Stimulated activated effector memory CD8-positive, alpha-beta T cell treated with anti-CD3 and anti-CD28 coated beads, Interleukin-12 subunit alpha, Interleukin-12 subunit beta, amount 100 ng/mL, for 72 hours (primary cell): ENCODE data around the gene USP5.
"Not testable (repeated sequence)": the region's sequence is repeated elsewhere in the genome, so short reads cannot be mapped to it uniquely, and the experiment has no call there.

Experiments used
- ATAC-seq: fragments of 150-1000 bp; cut with Tn5 transposase; 2 replicates; pipeline ENCODE4 v1.10.0; 2021
- DNase-seq, 2 donors: peaks; one replicate each; pipeline ENCODE4 v3.0.0; 2021 to 2022; ENCODE audit warnings: low spot score in 2 of 2
- H3K27ac Mint-ChIP-seq: one replicate; pipeline ENCODE4 v1.8.0; 2022; ENCODE audit warnings: mild to moderate bottlenecking, mixed read lengths
- H3K36me3 Mint-ChIP-seq: one replicate; pipeline ENCODE4 v1.8.0; 2022; ENCODE audit warnings: mild to moderate bottlenecking, mixed read lengths
- H3K4me1 Mint-ChIP-seq: one replicate; pipeline ENCODE4 v1.8.0; 2022; ENCODE audit warnings: mixed read lengths
- H3K4me3 Mint-ChIP-seq: one replicate; pipeline ENCODE4 v1.8.0; 2022; ENCODE audit warnings: mild to moderate bottlenecking, mixed read lengths
- H3K9me3 Mint-ChIP-seq: one replicate; pipeline ENCODE4 v1.8.0; 2022; ENCODE audit warnings: mixed read lengths

The USP5 gene

DNA sequence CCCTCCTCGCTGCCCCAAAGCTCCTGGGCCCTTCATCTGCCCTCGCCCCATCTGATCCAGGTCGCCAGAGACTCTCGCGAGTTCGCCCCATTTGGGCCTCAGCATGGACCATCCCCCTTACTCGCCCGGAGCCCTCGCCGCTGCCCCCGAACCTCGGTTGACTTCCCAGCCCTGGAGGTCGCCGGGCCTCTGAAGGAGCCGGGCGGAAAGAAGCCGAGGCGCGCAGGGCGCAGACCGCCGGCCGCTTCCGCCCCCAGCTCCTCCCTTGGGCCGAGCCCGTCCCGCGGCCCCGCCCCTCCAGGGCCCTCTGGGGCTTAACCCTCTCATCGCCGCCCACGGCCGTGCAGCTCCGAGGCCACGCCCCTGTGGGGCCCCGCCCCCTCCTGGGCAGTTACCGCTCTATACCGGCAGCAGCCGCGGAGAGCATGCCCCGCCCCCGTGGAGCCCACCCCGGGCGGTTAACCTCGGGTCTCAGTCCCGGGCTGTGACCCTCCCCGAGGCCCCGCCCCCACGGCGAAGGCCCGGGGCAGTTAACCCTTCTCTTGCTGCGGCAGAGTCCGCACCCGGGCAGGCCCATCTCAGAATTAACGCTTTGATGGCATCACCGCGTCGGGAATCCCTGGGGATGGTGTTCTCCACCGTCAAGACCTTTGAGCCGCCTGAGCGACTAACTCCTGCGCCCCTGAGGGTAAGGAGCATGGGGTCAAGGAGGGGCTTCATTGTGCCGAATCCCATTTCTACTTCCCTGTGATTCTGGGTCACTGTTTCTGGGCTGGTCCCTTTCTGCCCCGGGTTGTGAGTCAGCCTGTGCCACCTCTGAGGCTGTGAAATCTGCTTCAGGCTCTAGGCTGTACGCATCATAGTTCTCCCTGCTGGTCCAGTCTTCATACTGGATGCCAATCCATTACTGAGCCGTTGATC, 21.4 kb downstream of the USP5 start, which contains the start of gene SPSB2:
Gene SPSB2, minus strand, starts transcription at position 210 of the 921 bp plus-strand sequence. CDS start 402 bp downstream, outside the sequence.
- DNase-seq (peak; percentile 99 to 100), ATAC-seq (peak; percentile 82)
- H3K36me3 Mint-ChIP-seq, result peaks cover 100% of the 10 kb centered on the region
- peaks cover 53% of the 10 kb centered on the region for H3K4me1 Mint-ChIP-seq
- H3K4me3 Mint-ChIP-seq, result peak within 1 kb of the TSS; percentile 91
- peak within 1 kb of the TSS; percentile 98 for H3K27ac Mint-ChIP-seq
- H3K9me3 Mint-ChIP-seq, result no peaks in the 10 kb centered on the region

- not testable (repeated sequence) for H3K9me3 Mint-ChIP-seq, ATAC-seq, DNase-seq
- H3K4me3 Mint-ChIP-seq, result peak overlapping the region; percentile 91
- peaks cover 100% of the 10 kb centered on the region for H3K36me3 Mint-ChIP-seq
- H3K27ac Mint-ChIP-seq, result peak overlapping the region; percentile 98
- peaks cover 47% of the 10 kb centered on the region for H3K4me1 Mint-ChIP-seq
Measured at GRCh38 chr12:6874015-6874368, 22.0 kb downstream of the USP5 start.

- H3K9me3 Mint-ChIP-seq, H3K4me3 Mint-ChIP-seq, H3K4me1 Mint-ChIP-seq, DNase-seq, H3K27ac Mint-ChIP-seq, ATAC-seq: not testable (repeated sequence)
- peaks cover 77% of the 10 kb centered on the region for H3K36me3 Mint-ChIP-seq
Measured at GRCh38 chr12:6879824-6880223, 27.9 kb downstream of the USP5 start.

GRCh38 chr12:6883252-6883651, 31.3 kb downstream of the USP5 start:
- DNase-seq, result no peak
- no peaks in the 10 kb centered on the region for H3K4me1 Mint-ChIP-seq
- no peak overlapping the region for H3K4me3 Mint-ChIP-seq
- H3K9me3 Mint-ChIP-seq, result no peaks in the 10 kb centered on the region
- H3K36me3 Mint-ChIP-seq, result peaks cover 51% of the 10 kb centered on the region
- no peak for ATAC-seq
- H3K27ac Mint-ChIP-seq, result no peak overlapping the region

- H3K27ac Mint-ChIP-seq, result no peak overlapping the region
Measured at GRCh38 chr12:6883683-6884082, 31.7 kb downstream of the USP5 start.

GRCh38 chr12:6884539-6884938, 32.6 kb downstream of the USP5 start:
- no peaks in the 10 kb centered on the region for H3K4me1 Mint-ChIP-seq
- no peaks in the 10 kb centered on the region for H3K9me3 Mint-ChIP-seq
- H3K27ac Mint-ChIP-seq, result no peak overlapping the region
- ATAC-seq (no peak), DNase-seq (no peak)
- peaks cover 38% of the 10 kb centered on the region for H3K36me3 Mint-ChIP-seq
- H3K4me3 Mint-ChIP-seq, result no peak overlapping the region

More at GRCh38 chr12:6883683-6884082, 31.7 kb downstream of the USP5 start:
- peaks cover 46% of the 10 kb centered on the region for H3K36me3 Mint-ChIP-seq
- no peak overlapping the region for H3K4me3 Mint-ChIP-seq
- no peaks in the 10 kb centered on the region for H3K4me1 Mint-ChIP-seq
- no peak for DNase-seq
- H3K9me3 Mint-ChIP-seq, result no peaks in the 10 kb centered on the region
- peak; percentile 5 for ATAC-seq

GRCh38 chr12:6886206-6886999, 34.5 kb downstream of the USP5 start:
- not testable (repeated sequence) for ATAC-seq, DNase-seq, H3K4me3 Mint-ChIP-seq, H3K27ac Mint-ChIP-seq, H3K4me1 Mint-ChIP-seq, H3K9me3 Mint-ChIP-seq
- peaks cover 35% of the 10 kb centered on the region for H3K36me3 Mint-ChIP-seq

DNA sequence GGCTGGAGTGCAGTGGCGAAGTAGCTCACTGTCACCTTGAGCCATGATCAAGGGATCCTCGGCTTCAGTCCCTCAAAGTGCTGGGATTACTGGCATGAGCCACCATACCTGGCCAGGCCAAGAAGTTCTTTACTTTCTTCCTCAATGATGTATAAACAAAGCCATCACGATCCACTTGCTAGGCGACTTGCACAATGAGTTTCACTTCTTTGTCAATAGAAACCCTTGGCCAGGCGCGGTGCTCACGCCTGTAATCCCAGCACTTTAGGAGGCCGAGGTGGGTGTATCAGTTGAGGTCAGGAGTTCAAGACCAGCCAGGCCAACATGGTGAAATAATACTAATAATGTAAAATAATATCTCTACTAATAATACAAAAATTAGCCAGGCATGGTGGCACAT, 35.5 kb downstream of the USP5 start:
- Mint-ChIP-seq H3K27ac (no peak overlapping the region), H3K9me3 (no peaks in the 10 kb centered on the region), H3K4me1 (peaks cover 13% of the 10 kb centered on the region), H3K4me3 (no peak overlapping the region), H3K36me3 (peaks cover 32% of the 10 kb centered on the region)
- DNase-seq (no peak), ATAC-seq (no peak)

- DNase-seq, result no peak
- H3K27ac Mint-ChIP-seq, result no peak overlapping the region
- H3K4me1 Mint-ChIP-seq, result peaks cover 13% of the 10 kb centered on the region
- no peaks in the 10 kb centered on the region for H3K9me3 Mint-ChIP-seq
- peaks cover 22% of the 10 kb centered on the region for H3K36me3 Mint-ChIP-seq
- no peak overlapping the region for H3K4me3 Mint-ChIP-seq
- no peak for ATAC-seq
Measured at GRCh38 chr12:6888360-6888759, 36.4 kb downstream of the USP5 start.

- peak overlapping the region; percentile 14 for H3K27ac Mint-ChIP-seq
- H3K4me3 Mint-ChIP-seq, H3K9me3 Mint-ChIP-seq, ATAC-seq, DNase-seq: not testable (repeated sequence)
- peaks cover 13% of the 10 kb centered on the region for H3K4me1 Mint-ChIP-seq
- peaks cover 18% of the 10 kb centered on the region for H3K36me3 Mint-ChIP-seq
Measured at GRCh38 chr12:6888794-6889193, 36.8 kb downstream of the USP5 start.

GRCh38 chr12:6889775-6890573, 38.0 kb downstream of the USP5 start:
- peak overlapping the region; percentile 75 for H3K4me3 Mint-ChIP-seq
- not testable (repeated sequence) for H3K36me3 Mint-ChIP-seq, DNase-seq, ATAC-seq, H3K9me3 Mint-ChIP-seq
- H3K4me1 Mint-ChIP-seq, result peaks cover 13% of the 10 kb centered on the region
- peak overlapping the region; percentile 93 for H3K27ac Mint-ChIP-seq

DNA sequence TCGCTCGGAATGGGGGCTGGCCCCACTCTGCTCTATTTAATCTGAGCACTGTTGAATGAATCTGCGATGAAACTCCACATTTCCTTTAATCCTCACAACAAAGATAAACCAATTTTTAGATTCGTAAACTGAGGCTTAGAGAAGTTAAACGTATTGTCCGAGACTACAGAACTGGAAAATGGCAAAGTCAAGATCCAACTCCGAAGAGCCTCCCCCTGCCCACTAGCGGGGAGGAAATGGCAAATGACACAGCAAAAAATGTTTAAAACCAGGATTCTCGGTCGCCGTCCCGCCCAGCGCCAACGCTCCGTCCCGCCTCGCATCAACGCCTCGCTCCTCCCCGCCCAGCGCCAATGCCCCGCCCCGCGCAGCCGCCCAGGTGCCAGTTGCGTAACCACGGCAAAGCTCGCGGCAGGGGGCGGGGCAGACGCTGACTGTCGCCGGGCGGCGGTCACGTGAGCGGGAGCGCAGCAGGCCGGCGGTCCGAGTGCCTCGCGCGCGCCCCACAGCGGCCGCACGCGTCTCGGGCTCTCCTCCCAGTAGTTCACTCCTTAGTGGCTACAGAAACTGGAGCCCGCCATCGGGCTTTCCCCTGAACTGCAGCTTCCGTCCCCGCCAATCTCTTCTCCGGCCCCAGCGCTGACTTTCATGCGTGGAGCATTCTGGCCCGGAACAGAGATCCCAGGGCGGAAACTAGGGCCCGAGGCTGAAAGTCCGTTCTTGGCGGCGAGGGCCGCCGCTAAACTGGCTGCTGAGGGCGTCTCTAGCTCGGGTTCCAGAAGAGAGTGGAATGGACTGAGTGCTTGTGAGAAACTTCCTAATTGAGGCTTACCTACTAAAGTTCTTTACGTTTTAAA, 39.1 kb downstream of the USP5 start:
- Mint-ChIP-seq H3K9me3 (no peaks in the 10 kb centered on the region), H3K27ac (peak overlapping the region; percentile 93), H3K36me3 (no peaks in the 10 kb centered on the region), H3K4me3 (peak overlapping the region; percentile 75), H3K4me1 (peaks cover 13% of the 10 kb centered on the region)
- ATAC-seq (peak; percentile 97), DNase-seq (peak; percentile 99)

GRCh38 chr12:6891646-6892001, 39.7 kb downstream of the USP5 start:
- Mint-ChIP-seq H3K27ac (peak overlapping the region; percentile 93), H3K4me1 (peaks cover 13% of the 10 kb centered on the region), H3K9me3 (no peaks in the 10 kb centered on the region), H3K4me3 (peak overlapping the region; percentile 75), H3K36me3 (no peaks in the 10 kb centered on the region)
- ATAC-seq (peak; percentile 27), DNase-seq (no peak)

GRCh38 chr12:6892683-6893082, 40.7 kb downstream of the USP5 start:
- Mint-ChIP-seq H3K4me1 (peaks cover 13% of the 10 kb centered on the region), H3K27ac (peak overlapping the region; percentile 93)
- not testable (repeated sequence) for ATAC-seq, H3K4me3 Mint-ChIP-seq, H3K36me3 Mint-ChIP-seq, H3K9me3 Mint-ChIP-seq, DNase-seq
